ENCODE data around the gene XIRP2. TPM values are rescaled to one million over a fixed set of nuclear protein-coding genes. Genes with fewer than 3 reads are reported as not detected.

Gene XIRP2, protein sequence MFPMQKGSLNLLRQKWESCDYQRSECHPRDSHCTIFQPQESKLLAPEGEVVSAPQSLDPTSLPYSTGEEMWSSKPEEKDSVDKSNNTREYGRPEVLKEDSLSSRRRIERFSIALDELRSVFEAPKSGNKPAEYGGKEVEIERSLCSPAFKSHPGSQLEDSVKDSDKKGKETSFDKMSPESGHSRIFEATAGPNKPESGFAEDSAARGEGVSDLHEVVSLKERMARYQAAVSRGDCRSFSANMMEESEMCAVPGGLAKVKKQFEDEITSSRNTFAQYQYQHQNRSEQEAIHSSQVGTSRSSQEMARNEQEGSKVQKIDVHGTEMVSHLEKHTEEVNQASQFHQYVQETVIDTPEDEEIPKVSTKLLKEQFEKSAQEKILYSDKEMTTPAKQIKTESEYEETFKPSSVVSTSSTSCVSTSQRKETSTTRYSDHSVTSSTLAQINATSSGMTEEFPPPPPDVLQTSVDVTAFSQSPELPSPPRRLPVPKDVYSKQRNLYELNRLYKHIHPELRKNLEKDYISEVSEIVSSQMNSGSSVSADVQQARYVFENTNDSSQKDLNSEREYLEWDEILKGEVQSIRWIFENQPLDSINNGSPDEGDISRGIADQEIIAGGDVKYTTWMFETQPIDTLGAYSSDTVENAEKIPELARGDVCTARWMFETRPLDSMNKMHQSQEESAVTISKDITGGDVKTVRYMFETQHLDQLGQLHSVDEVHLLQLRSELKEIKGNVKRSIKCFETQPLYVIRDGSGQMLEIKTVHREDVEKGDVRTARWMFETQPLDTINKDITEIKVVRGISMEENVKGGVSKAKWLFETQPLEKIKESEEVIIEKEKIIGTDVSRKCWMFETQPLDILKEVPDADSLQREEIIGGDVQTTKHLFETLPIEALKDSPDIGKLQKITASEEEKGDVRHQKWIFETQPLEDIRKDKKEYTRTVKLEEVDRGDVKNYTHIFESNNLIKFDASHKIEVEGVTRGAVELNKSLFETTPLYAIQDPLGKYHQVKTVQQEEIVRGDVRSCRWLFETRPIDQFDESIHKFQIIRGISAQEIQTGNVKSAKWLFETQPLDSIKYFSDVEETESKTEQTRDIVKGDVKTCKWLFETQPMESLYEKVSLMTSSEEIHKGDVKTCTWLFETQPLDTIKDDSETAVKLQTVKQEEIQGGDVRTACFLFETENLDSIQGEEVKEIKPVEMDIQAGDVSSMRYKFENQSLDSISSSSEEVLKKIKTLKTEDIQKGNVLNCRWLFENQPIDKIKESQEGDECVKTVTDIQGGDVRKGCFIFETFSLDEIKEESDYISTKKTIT (N-terminal part only)
- 0.29 TPM in 1 of 2 replicates, not detected in the other for total RNA-seq

DNA sequence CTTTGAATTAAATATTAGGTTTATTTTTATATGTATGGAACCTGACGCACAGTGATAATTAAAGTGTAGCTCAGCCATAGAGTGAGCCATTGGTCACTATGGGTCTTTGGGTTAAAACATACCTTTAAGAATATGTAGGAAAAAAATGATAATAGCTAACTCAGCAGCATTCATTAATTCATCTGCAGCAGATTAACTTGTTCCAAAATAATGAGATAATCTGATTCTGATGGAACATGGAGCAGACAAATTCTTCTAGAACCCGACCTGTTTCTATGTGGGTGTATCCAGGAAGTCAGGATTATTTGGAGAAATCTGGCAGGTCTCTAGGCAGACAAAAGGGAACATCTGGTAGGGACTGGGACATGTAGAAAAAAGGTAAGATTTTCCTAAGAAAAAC lies at the start of gene XIRP2:
XIRP2 (plus strand) TSS at position 301 of the 400 bp plus-strand sequence. CDS start 15,003 bp downstream, outside the sequence.
- Histone ChIP-seq H3K36me3 (ENCODE audit: control insufficient read depth, insufficient read depth, low read length) (no peaks in the 10 kb centered on the region), H3K4me3 (ENCODE audit: low read depth, low read length) (no peak within 1 kb of the TSS), H3K27me3 (ENCODE audit: control insufficient read depth, insufficient read depth, low read length) (no peaks in the 10 kb centered on the region)
- no peak for DNase-seq (ENCODE audit: low read depth)
- TF ChIP-seq, protein P1, sequence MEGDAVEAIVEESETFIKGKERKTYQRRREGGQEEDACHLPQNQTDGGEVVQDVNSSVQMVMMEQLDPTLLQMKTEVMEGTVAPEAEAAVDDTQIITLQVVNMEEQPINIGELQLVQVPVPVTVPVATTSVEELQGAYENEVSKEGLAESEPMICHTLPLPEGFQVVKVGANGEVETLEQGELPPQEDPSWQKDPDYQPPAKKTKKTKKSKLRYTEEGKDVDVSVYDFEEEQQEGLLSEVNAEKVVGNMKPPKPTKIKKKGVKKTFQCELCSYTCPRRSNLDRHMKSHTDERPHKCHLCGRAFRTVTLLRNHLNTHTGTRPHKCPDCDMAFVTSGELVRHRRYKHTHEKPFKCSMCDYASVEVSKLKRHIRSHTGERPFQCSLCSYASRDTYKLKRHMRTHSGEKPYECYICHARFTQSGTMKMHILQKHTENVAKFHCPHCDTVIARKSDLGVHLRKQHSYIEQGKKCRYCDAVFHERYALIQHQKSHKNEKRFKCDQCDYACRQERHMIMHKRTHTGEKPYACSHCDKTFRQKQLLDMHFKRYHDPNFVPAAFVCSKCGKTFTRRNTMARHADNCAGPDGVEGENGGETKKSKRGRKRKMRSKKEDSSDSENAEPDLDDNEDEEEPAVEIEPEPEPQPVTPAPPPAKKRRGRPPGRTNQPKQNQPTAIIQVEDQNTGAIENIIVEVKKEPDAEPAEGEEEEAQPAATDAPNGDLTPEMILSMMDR (IDR thresholded peaks at IDR 0.05; ENCODE audit: insufficient read depth, low read length, poor library complexity, severe bottlenecking), result no peak

DNA sequence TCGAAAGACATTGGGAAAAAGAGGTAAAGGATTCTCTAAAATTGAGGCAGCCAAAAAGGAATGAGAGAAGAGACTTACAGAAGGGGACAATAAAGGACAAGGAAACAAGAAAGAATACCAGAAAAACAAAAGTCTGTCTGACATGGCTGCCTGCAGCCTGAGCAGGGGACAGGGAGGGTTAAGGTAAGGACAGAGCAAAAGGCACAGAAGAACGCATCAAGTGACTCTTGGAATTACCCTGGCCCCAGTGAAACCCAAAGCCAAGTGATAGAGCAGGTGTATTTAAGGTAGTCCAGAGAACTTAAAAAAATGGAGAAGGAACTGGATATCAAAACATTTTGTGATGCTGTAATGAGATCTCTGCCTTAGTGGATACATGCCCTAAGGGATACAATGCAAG lies 47.1 kb upstream of the XIRP2 start:
- Histone ChIP-seq H3K27me3 (ENCODE audit: control insufficient read depth, insufficient read depth, low read length) (no peaks in the 10 kb centered on the region), H3K4me3 (ENCODE audit: low read depth, low read length) (no peak overlapping the region), H3K36me3 (ENCODE audit: control insufficient read depth, insufficient read depth, low read length) (no peaks in the 10 kb centered on the region)
- no peak for DNase-seq (ENCODE audit: low read depth)
- TF ChIP-seq, protein P1 (IDR thresholded peaks at IDR 0.05; ENCODE audit: insufficient read depth, low read length, poor library complexity, severe bottlenecking), result no peak

DNA sequence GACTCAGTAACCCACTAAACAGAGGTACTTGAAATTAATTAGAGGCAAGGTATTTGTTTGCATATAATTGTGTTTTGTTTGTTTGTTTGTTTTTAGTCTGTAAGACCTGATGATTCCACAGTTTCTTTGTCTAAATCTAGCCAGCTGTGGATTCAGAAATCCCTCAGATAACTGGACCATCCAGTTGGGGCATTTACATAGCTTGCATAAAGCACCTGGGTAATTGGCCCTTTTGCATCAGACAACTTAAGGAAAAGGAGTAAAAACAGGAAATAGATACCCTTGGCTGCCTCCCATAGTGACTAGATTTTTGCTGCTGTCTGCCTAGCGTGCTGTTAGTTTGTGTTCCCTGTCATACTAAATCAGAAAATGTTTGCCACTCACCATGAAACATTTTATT lies 46.6 kb upstream of the XIRP2 start:
- no peaks in the 10 kb centered on the region for H3K27me3 ChIP-seq (ENCODE audit: control insufficient read depth, insufficient read depth, low read length)
- DNase-seq (ENCODE audit: low read depth), result no peak
- H3K36me3 ChIP-seq (ENCODE audit: control insufficient read depth, insufficient read depth, low read length), result no peaks in the 10 kb centered on the region
- H3K4me3 ChIP-seq (ENCODE audit: low read depth, low read length), result no peak overlapping the region
- TF ChIP-seq, protein P1 (IDR thresholded peaks at IDR 0.05; ENCODE audit: insufficient read depth, low read length, poor library complexity, severe bottlenecking), result no peak

- TF ChIP-seq, protein P1 (IDR thresholded peaks at IDR 0.05; ENCODE audit: insufficient read depth, low read length, poor library complexity, severe bottlenecking), result no peak
- Histone ChIP-seq H3K4me3 (ENCODE audit: low read depth, low read length) (no peak overlapping the region), H3K27me3 (ENCODE audit: control insufficient read depth, insufficient read depth, low read length) (no peaks in the 10 kb centered on the region), H3K36me3 (ENCODE audit: control insufficient read depth, insufficient read depth, low read length) (no peaks in the 10 kb centered on the region)
- DNase-seq (ENCODE audit: low read depth), result no peak
Observed at GRCh38 chr2:166844111-166844510, 44.2 kb upstream of the XIRP2 start.

- DNase-seq (ENCODE audit: low read depth), result no peak
- Histone ChIP-seq H3K36me3 (ENCODE audit: control insufficient read depth, insufficient read depth, low read length) (no peaks in the 10 kb centered on the region), H3K27me3 (ENCODE audit: control insufficient read depth, insufficient read depth, low read length) (no peaks in the 10 kb centered on the region), H3K4me3 (ENCODE audit: low read depth, low read length) (no peak overlapping the region)
- TF ChIP-seq, protein P1 (IDR thresholded peaks at IDR 0.05; ENCODE audit: insufficient read depth, low read length, poor library complexity, severe bottlenecking), result no peak
Observed at GRCh38 chr2:166862468-166863132, 25.7 kb upstream of the XIRP2 start.
